NOMO-1 (cell line): ENCODE data around the gene DBX1.
"Not testable (repeated sequence)": the region's sequence is repeated elsewhere in the genome, so short reads cannot be mapped to it uniquely, and the experiment has no call there.

ENCODE experiments used
- DNase-seq, 2 experiments: peaks; one replicate each; lab custom pipeline; 2025; ENCODE audit not compliant: unreplicated experiment in 2 of 2; lab: John Stamatoyannopoulos, UW

The DBX1 gene

DNA sequence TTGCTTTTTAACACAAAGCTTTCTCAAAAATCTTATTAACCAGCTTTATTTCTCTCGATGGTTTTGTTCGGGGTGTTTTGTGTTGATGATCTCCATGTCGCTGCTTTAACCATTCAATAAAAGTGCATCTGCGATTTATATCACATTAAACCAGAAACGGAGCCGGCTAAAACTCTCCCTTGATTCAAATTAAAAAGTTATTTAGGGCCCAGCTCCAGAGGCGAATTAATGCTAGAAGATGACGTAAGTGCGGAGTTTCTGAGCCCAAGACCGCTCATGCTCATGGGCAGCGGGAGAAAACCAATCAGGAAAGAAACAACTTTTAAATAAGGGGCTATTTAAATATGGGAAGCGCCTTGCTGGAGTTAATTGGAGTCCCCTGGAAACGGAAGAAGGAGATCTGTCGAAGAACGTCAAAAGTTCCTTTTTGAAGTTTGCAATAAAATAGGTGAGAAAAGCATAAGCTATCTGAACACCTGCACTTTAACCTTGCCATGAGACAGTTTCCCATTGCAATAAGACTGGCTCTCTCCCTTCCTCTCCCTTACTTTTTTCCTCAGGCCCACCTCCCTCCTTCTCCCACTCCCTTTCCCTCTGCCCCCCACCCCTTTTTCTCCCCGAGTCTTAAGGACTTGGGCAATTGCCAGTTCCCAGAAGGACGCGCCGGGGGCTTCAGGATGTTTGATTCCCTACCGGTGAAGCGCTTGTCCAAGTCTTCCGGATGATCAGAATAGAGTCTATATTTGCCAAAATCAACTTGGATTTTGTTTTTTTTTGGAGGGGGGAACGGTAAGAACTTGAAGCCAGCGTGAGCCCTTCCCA is 1.9 kb upstream of the DBX1 start:
- DNase-seq: no peak

DNA sequence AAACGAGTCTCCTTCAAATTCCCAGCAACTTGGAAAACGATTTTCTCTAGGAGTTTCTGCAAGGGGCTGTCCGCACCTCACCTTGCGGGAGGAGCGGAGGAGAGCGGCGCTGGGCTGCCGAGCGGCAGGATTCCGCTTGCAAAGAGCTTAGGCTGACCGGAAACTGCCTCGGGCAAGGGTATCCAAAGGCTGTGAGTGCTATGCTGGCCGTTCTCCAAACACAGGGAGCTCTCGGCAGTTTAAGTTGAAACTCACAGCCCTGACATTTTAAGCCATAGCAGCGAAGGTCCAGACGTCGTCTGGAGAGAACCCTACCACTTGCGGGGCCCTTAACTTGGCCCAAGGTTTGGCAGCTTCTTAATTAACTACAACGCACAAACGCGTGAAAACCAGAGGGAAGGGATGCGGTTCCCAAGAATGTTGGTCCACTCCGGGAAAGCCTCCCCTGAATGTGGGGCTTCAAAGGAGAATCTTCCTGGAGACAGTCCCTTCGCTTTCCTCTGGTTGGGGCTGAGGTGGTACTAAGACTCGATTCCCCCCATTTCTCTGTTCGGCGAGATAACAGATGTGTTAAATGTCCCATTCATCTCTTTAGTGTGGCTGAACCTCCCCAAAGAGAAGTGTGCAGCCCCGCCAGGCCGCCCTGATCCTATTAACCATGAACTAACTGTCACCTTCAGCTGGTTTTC is 1.1 kb upstream of the DBX1 start:
- no peak for DNase-seq

DNA sequence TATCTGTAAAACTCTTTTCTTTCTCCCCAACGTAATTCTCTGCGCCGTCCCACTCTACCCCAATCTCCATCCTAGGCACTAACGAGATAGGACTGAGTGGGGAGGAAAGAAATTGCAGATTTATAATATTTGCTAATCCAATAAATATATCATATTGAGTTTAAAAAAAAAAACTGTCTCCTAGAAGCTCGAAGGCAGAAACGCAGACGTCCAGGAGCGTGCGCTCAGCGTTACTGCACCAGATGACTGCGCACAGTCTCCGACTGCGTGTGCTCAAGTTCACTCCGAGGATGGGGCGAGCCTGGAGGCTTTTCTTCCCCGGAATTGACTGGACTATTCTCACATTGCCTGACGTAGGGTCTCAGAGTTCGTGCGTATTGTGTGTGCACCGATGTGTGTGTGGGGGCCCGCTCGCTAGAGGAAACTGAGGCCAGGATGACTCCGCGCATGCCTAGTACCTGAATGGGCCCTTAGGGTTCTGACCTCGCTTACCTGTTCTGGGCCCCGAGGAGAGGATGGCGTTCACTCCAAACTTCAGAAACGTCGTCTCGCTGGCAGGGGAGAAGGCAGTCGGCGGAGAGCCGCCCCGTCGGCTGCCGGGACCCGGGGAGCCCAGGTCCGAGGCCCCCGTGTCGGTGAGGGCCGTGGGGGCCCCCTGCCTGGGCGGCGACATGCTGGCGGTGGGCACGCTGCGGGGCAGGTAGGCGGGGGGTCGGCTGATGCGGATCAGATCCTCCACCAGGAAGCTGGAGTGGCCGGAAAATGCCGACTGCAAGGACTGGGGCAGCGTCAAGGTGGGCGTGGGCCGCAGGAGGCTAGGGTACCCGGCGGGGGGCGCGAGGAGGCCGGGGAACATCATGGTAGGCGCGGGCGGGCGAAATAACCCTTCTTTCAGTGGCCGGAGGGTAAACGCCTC is 551 bp downstream of the DBX1 start:
- DNase-seq: no peak

DNA sequence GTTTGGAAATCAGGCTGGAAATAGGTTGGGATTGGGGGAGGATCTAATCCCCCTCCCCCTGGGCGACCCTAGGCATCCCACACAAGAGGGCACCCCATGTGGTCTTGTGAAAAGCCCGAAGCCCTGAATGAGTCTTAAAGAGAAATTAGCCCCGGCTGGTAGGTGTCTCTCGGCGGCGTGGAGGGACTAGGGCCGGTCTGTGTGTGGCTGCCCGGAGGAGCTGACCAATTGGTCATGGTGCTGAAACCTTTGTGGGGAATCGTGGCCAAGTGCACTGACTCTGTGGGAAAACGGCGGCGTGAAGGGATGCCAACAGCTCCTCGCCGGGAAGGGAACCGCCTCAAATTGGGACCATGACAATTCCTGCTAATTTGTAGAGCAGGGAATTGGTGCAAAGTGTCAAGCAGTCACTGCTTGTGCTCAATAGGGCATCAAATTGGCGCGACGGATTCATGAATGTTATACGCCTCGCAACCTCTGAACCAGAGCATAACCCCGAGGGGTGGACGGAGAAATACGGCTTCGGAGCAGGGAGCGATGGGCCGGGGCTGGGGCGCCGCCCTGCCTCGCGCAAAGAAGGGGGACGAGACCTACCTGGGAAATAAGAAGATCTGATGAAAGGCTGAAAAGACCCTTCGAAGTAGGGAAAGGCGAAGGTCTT is 1.5 kb downstream of the DBX1 start:
- peak in 1 of 2 experiments; percentile 4 for DNase-seq

DNA sequence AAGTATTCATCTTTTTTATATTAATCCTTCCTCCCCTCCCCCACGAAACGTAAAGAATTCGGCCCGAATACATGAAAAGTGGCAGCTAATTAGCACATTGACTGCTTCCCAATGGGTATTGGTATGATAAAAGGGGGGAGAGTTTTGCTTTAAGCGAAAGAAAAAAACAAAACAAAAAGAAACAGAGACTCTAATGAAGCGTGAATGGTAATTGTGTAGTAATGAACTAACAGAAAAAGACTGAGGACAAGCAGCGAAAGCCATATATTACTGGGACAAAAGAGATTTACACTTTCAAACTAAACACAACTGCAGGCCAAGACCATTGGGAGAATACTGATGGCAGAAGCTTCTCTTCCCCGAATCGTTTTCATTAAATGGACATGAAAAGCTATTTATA is 2.5 kb downstream of the DBX1 start:
- DNase-seq: no peak

DNA sequence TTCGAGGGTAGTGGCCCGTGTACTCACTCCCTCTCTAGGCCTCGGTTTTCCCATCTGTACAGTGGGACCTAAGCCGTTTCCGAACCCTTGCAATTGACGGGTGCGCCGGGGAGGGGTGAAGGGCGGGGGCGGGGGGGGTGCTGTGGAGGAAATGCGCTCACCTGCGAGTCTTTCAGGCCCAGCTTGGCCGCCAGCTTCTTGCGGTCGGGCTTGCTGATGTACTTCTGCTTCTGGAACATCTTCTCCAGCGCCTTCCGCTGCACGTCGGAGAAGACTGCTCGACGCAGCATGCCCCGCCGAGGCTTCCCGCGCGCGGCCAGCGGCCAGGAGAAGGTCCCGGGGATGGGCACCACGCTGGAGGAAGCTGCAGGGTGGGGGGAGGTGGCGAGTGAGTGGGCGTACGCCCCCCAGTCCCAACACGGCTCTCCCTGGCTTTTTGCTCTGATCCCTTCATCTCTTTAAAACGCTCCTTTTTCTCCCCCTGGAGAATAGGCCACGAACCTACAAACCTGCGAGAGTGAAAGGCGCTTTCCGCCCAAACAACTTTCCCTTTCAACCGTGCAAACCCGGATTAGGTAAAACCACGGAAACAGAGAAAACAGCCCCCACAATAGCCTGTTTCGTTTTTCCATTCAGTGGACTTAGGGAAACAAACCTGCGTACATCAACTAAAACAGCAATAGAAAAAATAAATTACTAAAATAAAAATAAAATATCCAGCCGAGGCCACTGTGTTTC is 3.2 kb downstream of the DBX1 start:
- peak; percentile 2 to 20 for DNase-seq

DNA sequence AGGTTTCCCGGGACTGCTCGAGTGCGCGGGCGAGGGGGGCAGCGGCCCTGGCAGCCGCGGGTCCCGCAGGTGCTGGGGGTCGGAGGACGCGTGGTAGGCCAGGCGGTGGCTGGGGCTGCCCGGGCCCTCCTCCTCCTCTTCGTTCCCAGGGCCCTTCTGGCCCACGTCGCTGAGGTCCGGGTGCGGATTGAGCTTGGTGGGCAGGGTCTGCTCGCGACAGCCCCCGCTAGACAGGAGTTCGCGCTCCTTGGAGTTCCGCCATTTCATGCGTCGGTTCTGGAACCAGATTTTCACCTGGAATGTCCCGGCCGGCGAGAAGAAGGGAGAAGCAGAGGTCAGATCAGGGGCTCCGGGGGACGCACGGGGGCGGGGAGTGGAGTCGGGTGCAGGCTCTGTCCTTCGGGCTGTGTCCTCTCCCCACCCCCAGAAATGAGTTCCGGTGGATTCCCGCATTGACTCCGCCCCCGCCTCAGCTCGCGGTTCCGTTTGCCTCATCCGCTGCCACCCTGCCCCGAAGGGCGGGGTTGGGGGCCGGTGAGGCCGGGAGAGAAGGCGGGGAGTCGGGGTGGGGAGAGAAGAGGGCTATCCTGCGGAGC is 3.9 kb downstream of the DBX1 start:
- DNase-seq: no peak

DNA sequence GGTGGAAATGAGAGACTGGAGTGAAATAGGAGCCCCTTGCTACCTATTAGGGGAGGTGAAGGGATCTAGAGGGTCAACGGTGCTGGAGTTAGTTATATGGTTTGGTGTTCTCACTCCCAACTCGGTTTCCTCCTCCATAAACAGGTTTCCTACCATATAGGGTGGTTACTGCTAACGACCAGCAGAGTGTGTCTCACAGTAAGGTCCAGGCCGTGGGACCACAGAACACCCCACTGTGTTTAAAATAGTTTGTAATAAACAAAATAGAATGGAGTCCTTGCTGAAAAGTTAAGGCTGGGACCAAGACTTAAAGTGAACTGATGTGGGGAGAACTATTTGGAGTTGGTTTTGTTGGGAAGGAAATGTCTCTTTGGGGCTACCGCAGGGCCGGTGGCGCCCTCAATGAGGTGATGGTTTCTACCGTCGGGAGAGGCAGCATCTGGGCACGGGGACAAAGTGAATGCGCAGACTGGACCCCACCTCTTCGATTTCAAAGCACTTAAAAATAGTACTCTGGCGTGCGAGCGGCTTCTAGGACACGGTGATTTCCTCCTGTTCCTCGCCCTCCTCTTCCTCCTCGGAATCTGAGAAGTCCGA is 4.5 kb downstream of the DBX1 start:
- no peak for DNase-seq

DNA sequence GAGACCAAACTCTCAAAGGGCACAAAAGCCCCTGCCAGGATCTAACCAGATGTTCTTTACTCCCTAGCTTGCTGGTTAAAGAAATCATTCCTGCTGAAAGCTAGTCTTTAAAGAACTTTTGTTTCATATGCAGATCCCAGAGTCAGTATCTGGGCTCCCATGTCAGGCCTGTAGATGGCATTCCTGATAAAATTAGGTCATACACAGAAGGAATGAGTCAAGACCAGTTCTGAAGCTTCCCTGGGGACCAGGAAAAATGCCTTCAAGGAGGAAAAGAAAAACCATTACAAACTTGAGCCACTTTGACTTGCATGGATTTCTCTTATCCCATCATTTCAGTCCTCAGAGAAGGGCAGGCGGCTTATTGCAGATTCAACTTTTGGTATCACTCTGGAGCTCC is 5.9 kb downstream of the DBX1 start:
- no peak for DNase-seq

DNA sequence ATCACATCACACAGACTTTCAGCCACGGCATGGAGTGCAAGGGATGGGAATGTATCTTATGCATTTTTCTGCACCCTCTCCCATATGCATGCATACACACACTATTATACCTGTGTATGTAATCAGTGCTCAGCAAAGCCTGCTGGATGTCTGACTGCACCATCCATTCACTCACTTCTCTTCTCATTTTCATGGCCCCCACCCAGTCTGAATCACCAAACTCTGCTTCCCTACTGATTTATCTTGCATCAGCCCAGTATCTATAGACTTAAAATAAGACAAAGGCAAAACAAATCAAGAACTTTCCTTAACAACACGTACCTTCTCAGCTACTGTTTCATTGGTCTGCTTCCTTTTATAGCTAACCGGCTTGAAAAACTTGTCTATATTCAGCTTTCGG is 21.6 kb downstream of the DBX1 start:
- no peak for DNase-seq

DNA sequence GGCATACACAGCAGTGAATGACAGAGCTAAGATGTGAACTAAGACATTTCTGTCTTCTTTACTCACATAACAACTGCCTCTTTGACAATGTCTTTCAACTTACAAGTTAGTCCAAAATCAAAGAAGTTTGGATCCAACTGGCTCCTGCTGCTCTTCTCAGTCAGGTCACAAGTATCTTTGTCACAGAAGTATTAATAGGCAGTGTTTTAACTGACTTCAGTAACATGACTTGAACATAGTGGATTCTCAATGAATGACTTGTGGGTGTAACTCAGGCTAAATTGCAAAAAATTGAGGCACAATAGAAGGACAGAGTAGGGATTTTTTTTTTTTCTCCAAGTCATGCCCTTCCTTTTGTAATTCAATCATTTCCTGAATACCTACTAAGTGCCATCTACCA is 22.6 kb downstream of the DBX1 start:
- no peak for DNase-seq

DNA sequence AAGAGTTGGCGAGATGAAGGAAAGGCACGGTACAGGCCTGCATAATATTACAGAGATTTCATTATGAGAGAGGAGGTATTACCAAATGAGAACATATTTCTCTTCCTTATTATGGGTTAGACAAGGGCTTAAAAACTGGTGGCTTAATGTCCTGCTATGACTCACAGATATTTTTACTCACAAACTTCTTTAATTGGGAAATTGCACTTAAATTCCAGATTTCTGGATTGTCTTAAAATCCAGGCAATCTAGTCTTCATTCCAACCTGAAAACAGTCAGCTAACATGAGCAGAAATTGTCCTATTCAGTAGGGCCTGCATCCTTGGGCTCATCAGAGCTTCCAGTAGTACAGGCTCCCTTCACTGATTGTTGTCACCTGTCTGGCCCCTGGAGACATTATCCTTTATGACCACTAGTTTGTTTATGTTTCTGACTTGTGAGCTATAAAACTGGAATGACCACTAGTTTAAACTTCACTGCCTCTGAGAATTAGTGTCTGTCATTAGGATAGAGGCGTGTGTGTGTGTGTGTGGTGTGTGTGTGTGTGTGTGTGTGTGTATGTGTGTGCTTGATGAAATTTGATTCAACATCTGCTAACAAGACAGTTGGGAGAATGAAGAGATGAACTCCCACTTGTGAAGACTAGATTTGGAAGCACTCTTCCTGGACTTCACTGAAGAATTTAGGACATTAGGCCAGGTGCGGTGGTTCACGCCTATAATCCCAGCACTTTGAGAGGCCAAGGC is 25.1 kb downstream of the DBX1 start:
- no peak for DNase-seq

DNA sequence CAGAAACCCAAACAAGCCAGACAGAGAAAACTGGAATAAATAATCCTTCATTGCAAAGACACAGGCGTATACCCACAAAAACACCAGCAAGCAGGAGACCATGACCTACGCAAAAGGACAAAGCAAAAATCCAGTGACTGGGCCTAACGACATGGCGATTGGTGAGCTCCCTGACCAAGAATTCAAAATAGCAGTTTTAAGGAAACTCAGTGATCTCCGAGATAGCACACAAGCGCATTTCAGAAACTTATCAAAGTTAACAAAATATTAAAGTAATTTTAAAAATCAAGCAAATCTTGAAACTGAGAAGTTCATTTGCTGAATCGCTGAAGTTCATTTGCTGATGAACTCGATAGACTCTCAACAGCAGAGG is 27.6 kb downstream of the DBX1 start:
- no peak for DNase-seq

DNA sequence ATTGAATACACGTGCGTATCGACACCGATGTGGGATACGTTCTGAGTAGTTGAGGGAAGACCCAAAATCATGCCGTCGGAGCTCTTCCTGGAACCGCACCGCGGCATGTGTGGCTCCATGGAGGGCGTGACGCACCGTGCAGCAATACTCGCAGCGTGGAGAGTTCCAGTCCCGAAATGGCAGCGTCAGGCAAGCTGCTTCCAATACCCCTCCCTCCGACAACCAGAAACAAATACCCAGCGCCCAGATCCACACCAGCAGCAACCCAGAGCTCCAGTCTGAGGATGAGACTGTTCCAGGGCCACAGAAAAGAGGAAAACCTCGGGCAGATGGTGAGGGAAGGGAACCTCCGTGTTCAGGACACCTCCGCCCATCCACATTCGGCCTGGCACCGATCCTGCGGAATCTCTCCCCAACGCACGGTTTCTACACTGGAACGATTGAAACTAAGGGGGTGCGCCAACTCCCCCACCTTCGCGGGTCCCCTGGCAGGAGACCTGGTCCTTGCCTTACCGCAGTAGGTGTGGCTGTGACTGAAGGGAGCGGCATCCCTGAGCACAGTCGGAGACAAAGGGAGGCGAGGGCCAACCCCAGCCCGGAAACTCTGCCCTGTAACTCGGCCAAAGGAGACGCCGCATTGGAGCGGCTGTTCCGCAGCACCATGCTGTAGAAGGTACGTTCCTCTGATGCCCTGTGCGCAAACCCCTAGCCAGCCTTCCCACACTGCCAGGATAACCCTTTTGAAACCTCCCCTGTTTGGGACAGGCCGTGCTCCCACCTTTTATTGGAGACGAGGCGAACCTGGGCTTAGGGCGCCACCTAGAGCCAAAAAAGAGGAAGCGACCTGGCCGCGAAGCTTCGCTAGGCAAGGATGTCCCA is 28.2 kb downstream of the DBX1 start:
- DNase-seq: peak; percentile 39 to 42

DNA sequence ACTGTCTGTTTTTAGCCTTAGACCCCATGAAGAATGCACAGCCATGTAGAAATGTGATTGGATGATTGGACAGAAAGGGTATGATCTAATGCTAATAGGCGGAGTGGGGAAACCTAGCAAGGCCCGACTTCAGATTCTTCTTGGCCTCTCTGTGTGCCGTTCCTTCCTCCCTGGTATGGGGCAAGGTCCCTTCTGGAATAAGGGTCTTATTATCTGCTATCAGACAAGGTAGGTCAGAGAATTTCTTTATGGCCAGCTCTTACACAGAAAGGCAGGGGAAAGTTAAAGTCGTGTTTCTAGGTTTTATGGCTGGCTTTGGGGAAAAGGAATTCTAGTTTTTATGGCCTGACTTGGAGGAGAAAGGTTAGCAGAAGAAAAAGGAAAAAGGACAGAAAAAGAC is 30.6 kb downstream of the DBX1 start:
- DNase-seq: no peak

DNA sequence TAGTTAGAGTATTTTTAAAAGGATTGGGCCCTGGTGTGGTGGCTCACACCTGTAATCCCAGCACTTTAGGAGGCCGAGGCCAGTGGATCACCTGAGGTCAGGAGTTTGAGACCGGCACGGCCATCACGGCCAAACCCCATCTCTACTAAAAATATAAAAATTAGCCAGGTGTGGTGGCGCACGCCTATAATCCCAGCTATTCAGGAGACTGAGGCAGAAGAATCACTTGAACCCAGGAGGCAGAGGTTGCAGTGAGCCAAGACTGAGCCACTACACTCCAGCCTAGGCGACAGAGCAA is 31.8 kb downstream of the DBX1 start:
- DNase-seq: not testable (repeated sequence)

DNA sequence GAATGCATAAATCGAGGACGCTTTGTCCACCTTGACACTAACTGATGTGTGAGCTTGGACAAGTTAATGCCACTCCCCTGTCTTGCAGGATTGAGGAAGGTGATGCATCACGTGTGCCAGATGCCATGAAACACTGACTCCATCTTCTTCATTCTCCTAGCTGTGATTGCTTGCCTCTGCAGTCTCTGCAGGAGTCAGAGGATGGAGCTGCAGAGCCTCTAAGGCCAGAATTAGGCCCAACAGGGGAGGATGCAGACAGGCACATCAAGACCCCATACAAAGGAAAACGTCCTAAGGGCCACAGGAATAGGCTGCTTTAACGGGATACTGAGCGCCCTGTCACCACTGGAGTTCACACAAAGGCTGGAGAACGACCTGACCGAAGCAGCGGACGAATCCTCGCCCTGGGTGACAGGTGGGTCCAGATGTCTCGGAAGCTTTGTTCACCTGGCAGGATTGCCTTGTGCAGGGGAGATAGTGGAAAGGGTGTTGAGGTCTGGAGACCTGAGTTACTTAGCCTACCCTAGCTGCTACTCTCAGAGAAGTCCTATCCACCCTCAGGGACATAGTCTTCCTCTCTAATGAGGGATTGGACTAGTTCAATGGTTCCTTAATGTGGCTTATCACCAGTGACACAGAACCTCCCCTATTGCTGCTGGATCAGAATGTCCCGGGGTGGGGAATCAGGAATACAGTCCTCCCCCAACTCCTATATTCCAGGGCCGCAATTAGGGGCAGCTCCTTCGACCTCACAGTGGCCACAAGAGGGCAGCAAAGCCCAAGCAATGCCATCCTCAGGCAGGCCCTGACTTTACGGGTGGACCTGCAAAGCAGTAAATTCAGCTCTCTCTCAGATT is 32.4 kb downstream of the DBX1 start:
- peak; percentile 18 to 41 for DNase-seq
